ENCODE measurements around the gene VN1R5.

DNA sequence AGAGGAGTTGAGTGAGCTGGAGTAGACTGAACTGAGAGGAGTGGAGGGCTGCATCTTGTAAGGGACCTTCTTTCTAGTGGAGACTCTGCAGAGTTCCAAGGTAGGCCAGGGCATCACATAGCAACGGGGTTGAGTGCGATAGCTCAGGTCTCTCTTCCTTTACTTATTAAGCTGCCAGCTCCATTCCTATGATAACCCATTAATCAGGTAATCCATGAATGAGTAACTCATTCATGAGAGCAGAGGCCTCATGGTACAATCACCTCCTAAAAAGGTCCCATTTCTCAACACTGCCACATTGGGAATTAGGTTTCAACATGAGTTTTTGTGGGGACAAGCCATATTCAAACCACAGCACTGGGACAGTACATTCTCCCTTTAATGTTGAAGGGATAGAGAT, 21.3 kb downstream of the VN1R5 start:
- TF ChIP-seq POLR2A (IDR thresholded peaks at IDR 0.05): no peak
- TF ChIP-seq, protein P1, sequence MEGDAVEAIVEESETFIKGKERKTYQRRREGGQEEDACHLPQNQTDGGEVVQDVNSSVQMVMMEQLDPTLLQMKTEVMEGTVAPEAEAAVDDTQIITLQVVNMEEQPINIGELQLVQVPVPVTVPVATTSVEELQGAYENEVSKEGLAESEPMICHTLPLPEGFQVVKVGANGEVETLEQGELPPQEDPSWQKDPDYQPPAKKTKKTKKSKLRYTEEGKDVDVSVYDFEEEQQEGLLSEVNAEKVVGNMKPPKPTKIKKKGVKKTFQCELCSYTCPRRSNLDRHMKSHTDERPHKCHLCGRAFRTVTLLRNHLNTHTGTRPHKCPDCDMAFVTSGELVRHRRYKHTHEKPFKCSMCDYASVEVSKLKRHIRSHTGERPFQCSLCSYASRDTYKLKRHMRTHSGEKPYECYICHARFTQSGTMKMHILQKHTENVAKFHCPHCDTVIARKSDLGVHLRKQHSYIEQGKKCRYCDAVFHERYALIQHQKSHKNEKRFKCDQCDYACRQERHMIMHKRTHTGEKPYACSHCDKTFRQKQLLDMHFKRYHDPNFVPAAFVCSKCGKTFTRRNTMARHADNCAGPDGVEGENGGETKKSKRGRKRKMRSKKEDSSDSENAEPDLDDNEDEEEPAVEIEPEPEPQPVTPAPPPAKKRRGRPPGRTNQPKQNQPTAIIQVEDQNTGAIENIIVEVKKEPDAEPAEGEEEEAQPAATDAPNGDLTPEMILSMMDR (IDR thresholded peaks at IDR 0.05): no peak
